HUES48 (cell line): ENCODE results near the gene PKLR.

Source experiments
- H3K27ac ChIP-seq: one replicate; pipeline ENCODE4 v1.7.0; 2013; ENCODE audit warnings: low read depth, low read length, inconsistent platforms
- H3K27me3 ChIP-seq: 2 replicates; pipeline ENCODE4 v1.6.1; 2013; ENCODE audit warnings: mild to moderate bottlenecking, low read length; ENCODE audit not compliant: control insufficient read depth, insufficient read depth
- H3K36me3 ChIP-seq: 2 replicates; pipeline ENCODE4 v1.6.1; 2013; ENCODE audit warnings: low read length; ENCODE audit not compliant: control insufficient read depth, insufficient read depth
- H3K4me1 ChIP-seq: 2 replicates; pipeline ENCODE4 v1.6.1; 2013; ENCODE audit warnings: mild to moderate bottlenecking, low read length; ENCODE audit not compliant: control insufficient read depth, insufficient read depth
- H3K4me3 ChIP-seq: 2 replicates; pipeline ENCODE4 v1.5.1; 2013; ENCODE audit warnings: mild to moderate bottlenecking, low read depth, low read length
- H3K9ac ChIP-seq: 2 replicates; pipeline ENCODE4 v1.6.1; 2013; ENCODE audit warnings: mild to moderate bottlenecking, low read depth, low read length, moderate library complexity
- H3K9me3 ChIP-seq: 2 replicates; pipeline ENCODE4 v1.6.1; 2013; ENCODE audit warnings: low read length; ENCODE audit not compliant: control insufficient read depth, insufficient read depth

PKLR gene

GRCh38 chr1:155324717-155325602 is 23.7 kb upstream of the PKLR start:
- Histone ChIP-seq H3K4me1 (peaks cover 24% of the 10 kb centered on the region), H3K9me3 (no peaks in the 10 kb centered on the region), H3K9ac (peak overlapping the region; percentile 41; the same call in 1 of the 2 replicates), H3K27ac (peak overlapping the region; percentile 79), H3K27me3 (peaks cover 12% of the 10 kb centered on the region), H3K36me3 (peaks cover 39% of the 10 kb centered on the region), H3K4me3 (peak overlapping the region; percentile 85)

- H3K4me1 ChIP-seq, result peaks cover 24% of the 10 kb centered on the region
- peaks cover 39% of the 10 kb centered on the region for H3K36me3 ChIP-seq
These were observed 22.9 kb upstream of the PKLR start for GRCh38 chr1:155324037-155324716.

GRCh38 chr1:155323729-155324036 is 22.4 kb upstream of the PKLR start:
- Histone ChIP-seq H3K4me1 (peaks cover 24% of the 10 kb centered on the region), H3K27ac (peak overlapping the region; percentile 96), H3K9me3 (no peaks in the 10 kb centered on the region), H3K36me3 (peaks cover 40% of the 10 kb centered on the region), H3K9ac (peak overlapping the region; percentile 44; the same call in 1 of the 2 replicates), H3K27me3 (peaks cover 12% of the 10 kb centered on the region), H3K4me3 (peak overlapping the region; percentile 85)

More at GRCh38 chr1:155324037-155324716, 22.9 kb upstream of the PKLR start:
- peak overlapping the region; percentile 85 for H3K4me3 ChIP-seq
- H3K9me3 ChIP-seq, result no peaks in the 10 kb centered on the region
- peak overlapping the region; percentile 44; the same call in 1 of the 2 replicates for H3K9ac ChIP-seq
- H3K27ac ChIP-seq, result peak overlapping the region; percentile 96
- peaks cover 12% of the 10 kb centered on the region for H3K27me3 ChIP-seq

- Histone ChIP-seq H3K4me3 (peak overlapping the region; percentile 85), H3K4me1 (peaks cover 24% of the 10 kb centered on the region), H3K27me3 (peaks cover 12% of the 10 kb centered on the region), H3K36me3 (peaks cover 41% of the 10 kb centered on the region), H3K9ac (no peak overlapping the region), H3K9me3 (no peaks in the 10 kb centered on the region), H3K27ac (peak overlapping the region; percentile 96)
These were observed 21.9 kb upstream of the PKLR start for GRCh38 chr1:155322953-155323728.

- peaks cover 24% of the 10 kb centered on the region for H3K4me1 ChIP-seq
- H3K9ac ChIP-seq, result no peak overlapping the region
- H3K27ac ChIP-seq, result peak overlapping the region; percentile 96
- H3K9me3 ChIP-seq, result no peaks in the 10 kb centered on the region
- H3K27me3 ChIP-seq, result peaks cover 12% of the 10 kb centered on the region
- peak overlapping the region; percentile 85 for H3K4me3 ChIP-seq
- H3K36me3 ChIP-seq, result peaks cover 41% of the 10 kb centered on the region
These were observed 21.3 kb upstream of the PKLR start for GRCh38 chr1:155322571-155322952.

GRCh38 chr1:155321639-155322503 is 20.6 kb upstream of the PKLR start:
- peaks cover 39% of the 10 kb centered on the region for H3K36me3 ChIP-seq
- peaks cover 12% of the 10 kb centered on the region for H3K27me3 ChIP-seq
- no peak overlapping the region for H3K27ac ChIP-seq
- peak overlapping the region; percentile 86 for H3K4me3 ChIP-seq
- H3K4me1 ChIP-seq, result peaks cover 24% of the 10 kb centered on the region
- no peaks in the 10 kb centered on the region for H3K9me3 ChIP-seq
- no peak overlapping the region for H3K9ac ChIP-seq

- H3K4me3 ChIP-seq, result peak within 1 kb of the TSS; percentile 86
- H3K9me3 ChIP-seq, result no peaks in the 10 kb centered on the region
- peaks cover 24% of the 10 kb centered on the region for H3K4me1 ChIP-seq
- no peak within 1 kb of the TSS for H3K9ac ChIP-seq
- peak within 1 kb of the TSS; percentile 17 for H3K27ac ChIP-seq
- H3K36me3 ChIP-seq, result peaks cover 37% of the 10 kb centered on the region
- peaks cover 12% of the 10 kb centered on the region for H3K27me3 ChIP-seq
These were observed 19.7 kb upstream of the PKLR start, which contains the start of gene RUSC1 for GRCh38 chr1:155320661-155321617. Gene RUSC1, plus strand, starts transcription at chr1:155320894. Its CDS starts 880 bp downstream, at chr1:155321774.

- Histone ChIP-seq H3K36me3 (peaks cover 32% of the 10 kb centered on the region), H3K4me3 (peak overlapping the region; percentile 86), H3K4me1 (peaks cover 21% of the 10 kb centered on the region), H3K27ac (peak overlapping the region; percentile 17), H3K9ac (no peak overlapping the region), H3K27me3 (peaks cover 12% of the 10 kb centered on the region), H3K9me3 (no peaks in the 10 kb centered on the region)
These were observed 19.0 kb upstream of the PKLR start for GRCh38 chr1:155320252-155320651.

GRCh38 chr1:155319536-155319935 is 18.3 kb upstream of the PKLR start:
- Histone ChIP-seq H3K4me1 (peaks cover 21% of the 10 kb centered on the region), H3K27me3 (peaks cover 12% of the 10 kb centered on the region), H3K4me3 (no peak overlapping the region), H3K36me3 (peaks cover 39% of the 10 kb centered on the region), H3K9ac (no peak overlapping the region), H3K27ac (no peak overlapping the region), H3K9me3 (no peaks in the 10 kb centered on the region)
